ENCODE results near the gene SNAP29.
"Not testable (repeated sequence)": the region's sequence is repeated elsewhere in the genome, so short reads cannot be mapped to it uniquely, and the experiment has no call there.

Gene SNAP29

DNA sequence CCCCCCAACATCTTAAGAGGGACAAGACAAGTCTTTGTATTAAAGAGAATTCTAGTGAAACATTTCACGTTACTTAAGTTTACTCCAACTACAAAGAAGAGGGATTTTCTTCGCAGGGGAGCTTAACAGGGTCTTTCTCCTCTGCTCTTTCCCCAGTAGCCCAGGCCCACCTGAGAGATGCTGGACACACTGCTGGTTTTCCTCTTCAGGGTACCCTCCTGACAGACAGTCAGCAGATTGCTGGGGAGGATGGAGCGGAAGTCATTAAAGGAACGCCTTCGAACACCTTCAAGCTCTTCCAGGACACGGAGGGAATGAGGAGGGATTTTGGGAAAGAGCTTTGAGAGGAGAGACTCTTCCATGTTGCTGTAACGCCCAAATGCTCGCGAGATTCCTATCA lies 39.3 kb upstream of the SNAP29 start:
- Histone ChIP-seq H3K4me1 (ENCODE audit: control insufficient read depth in 1 of 2, insufficient read depth in 1 of 2, low read depth in 1 of 2, low read length in 1 of 2) (no peaks in the 10 kb centered on the region), H3K9me3 (no peaks in the 10 kb centered on the region), H3K36me3 (peaks cover 91% of the 10 kb centered on the region), H3K27ac (no peak overlapping the region), H3K27me3 (no peaks in the 10 kb centered on the region), H3K4me3 (ENCODE audit: low read depth in 1 of 2, low read length in 1 of 2) (no peak overlapping the region)
- TF ChIP-seq, protein P1, sequence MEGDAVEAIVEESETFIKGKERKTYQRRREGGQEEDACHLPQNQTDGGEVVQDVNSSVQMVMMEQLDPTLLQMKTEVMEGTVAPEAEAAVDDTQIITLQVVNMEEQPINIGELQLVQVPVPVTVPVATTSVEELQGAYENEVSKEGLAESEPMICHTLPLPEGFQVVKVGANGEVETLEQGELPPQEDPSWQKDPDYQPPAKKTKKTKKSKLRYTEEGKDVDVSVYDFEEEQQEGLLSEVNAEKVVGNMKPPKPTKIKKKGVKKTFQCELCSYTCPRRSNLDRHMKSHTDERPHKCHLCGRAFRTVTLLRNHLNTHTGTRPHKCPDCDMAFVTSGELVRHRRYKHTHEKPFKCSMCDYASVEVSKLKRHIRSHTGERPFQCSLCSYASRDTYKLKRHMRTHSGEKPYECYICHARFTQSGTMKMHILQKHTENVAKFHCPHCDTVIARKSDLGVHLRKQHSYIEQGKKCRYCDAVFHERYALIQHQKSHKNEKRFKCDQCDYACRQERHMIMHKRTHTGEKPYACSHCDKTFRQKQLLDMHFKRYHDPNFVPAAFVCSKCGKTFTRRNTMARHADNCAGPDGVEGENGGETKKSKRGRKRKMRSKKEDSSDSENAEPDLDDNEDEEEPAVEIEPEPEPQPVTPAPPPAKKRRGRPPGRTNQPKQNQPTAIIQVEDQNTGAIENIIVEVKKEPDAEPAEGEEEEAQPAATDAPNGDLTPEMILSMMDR (IDR thresholded peaks at IDR 0.05) = no peak

DNA sequence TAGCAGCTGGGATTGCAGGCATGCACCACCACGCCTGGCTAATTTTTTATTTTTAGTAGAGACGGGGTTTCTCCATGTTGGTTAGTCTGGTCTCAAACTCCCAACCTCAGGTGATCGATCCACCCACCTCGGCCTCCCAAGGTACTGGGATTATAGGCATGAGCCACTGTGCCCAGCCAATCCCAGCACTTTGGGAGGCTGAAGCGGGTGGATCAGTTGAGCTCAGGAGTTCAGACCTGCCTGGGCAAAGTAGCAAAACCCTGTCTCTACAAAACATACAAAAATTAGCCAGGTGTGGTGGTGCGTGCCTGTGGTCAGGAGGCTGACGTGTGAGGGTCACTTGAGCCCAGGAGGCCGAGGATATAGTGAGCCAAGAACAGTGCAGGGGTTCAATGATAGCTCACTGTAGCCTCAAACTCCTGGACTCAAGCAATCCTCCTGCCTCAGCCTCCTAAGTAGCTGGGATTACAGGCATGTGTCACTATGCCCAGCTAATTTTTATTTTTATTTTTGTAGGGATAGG lies 37.0 kb upstream of the SNAP29 start:
- not testable (repeated sequence) for H3K27me3 ChIP-seq; H3K9me3 ChIP-seq; H3K4me3 ChIP-seq (ENCODE audit: low read depth in 1 of 2, low read length in 1 of 2); H3K27ac ChIP-seq; H3K4me1 ChIP-seq (ENCODE audit: control insufficient read depth in 1 of 2, insufficient read depth in 1 of 2, low read depth in 1 of 2, low read length in 1 of 2)
- peaks cover 89% of the 10 kb centered on the region for H3K36me3 ChIP-seq

DNA sequence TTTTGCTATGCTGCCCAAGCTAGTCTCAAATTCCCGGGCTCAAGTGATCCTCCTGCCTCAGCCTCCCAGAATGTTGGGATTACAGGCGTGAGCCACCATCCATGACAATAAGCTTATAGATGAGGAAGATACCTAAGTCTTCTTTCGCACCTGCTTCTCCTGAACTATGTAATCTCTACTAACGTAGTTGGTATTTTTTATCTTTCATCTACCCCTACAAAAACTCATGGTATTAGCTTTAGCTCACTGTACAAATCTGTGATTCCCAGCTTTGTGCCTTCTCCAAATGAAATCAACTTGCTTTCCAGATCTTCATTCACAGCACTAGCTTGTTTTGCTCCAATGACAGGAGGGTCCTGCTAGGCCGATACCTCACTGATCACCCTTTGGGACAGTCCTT lies 36.6 kb upstream of the SNAP29 start:
- H3K4me3 ChIP-seq (ENCODE audit: low read depth in 1 of 2, low read length in 1 of 2) = no peak overlapping the region
- H3K27ac ChIP-seq = no peak overlapping the region
- TF ChIP-seq, protein P1 (IDR thresholded peaks at IDR 0.05) = no peak
- peaks cover 84% of the 10 kb centered on the region for H3K36me3 ChIP-seq
- H3K9me3 ChIP-seq = no peaks in the 10 kb centered on the region
- H3K27me3 ChIP-seq = no peaks in the 10 kb centered on the region
- no peaks in the 10 kb centered on the region for H3K4me1 ChIP-seq (ENCODE audit: control insufficient read depth in 1 of 2, insufficient read depth in 1 of 2, low read depth in 1 of 2, low read length in 1 of 2)

DNA sequence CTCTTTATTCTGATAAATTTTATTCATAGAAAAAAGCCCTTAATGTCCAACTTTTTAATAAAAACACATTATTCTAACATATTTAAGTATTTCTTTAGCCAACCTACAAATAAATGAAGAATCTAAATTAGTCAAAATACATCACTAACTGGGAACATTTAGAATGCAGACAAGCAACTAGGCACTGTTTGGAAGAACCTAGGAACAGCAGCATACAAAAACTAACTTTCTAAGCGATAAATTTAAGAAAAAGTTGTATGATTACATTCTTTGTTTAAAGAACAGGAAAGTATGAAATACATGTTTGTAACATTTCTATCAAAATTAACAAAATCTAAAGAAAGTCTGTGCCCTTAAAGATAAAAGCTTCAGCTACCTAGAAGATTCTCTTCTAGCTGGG lies 35.5 kb upstream of the SNAP29 start:
- Histone ChIP-seq H3K9me3 (no peaks in the 10 kb centered on the region), H3K4me1 (ENCODE audit: control insufficient read depth in 1 of 2, insufficient read depth in 1 of 2, low read depth in 1 of 2, low read length in 1 of 2) (no peaks in the 10 kb centered on the region), H3K36me3 (peaks cover 81% of the 10 kb centered on the region), H3K4me3 (ENCODE audit: low read depth in 1 of 2, low read length in 1 of 2) (no peak overlapping the region), H3K27ac (no peak overlapping the region), H3K27me3 (no peaks in the 10 kb centered on the region)
- TF ChIP-seq, protein P1 (IDR thresholded peaks at IDR 0.05) = no peak

DNA sequence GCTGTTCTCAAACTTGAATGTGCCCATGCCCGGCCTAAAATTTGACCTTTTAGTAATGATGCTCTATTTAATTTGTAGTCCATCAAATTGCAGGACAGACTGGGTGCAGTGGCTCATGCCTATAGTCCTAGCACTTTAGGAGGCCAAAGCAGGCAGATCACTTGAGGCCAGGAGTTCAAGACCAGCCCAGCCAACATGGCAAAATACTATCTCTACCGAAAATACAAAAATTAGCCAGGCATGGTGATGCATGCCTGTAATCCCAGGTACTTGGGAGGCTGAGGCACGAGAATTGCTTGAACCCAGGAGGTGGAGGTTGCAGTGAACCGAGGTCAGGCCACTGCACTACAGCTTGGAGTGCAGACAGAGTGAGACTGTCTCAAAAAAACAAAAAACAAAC lies 33.6 kb upstream of the SNAP29 start:
- H3K4me1 ChIP-seq (ENCODE audit: control insufficient read depth in 1 of 2, insufficient read depth in 1 of 2, low read depth in 1 of 2, low read length in 1 of 2); H3K9me3 ChIP-seq; H3K27ac ChIP-seq; H3K27me3 ChIP-seq; H3K4me3 ChIP-seq (ENCODE audit: low read depth in 1 of 2, low read length in 1 of 2): not testable (repeated sequence)
- peaks cover 74% of the 10 kb centered on the region for H3K36me3 ChIP-seq

DNA sequence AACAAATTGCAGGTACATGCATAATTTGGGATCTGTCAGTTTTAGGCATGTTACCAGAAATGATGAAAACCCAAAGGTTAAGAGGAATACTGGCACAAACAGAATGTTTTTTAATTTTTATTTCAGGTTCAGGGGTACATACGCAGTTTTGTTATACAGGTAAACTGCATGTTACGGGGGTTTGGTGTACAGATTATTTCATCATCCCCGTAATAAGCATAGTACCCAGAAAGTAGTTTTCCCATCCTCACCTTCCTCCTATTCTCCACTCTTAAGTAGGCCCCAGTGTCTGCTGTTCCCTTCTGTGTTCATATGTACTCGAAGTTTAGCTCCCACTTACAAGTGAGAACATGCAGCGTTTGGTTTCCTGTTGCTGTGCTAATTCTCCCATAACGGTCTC lies 33.2 kb upstream of the SNAP29 start:
- Histone ChIP-seq H3K9me3 (no peaks in the 10 kb centered on the region), H3K36me3 (peaks cover 74% of the 10 kb centered on the region), H3K27ac (no peak overlapping the region), H3K4me1 (ENCODE audit: control insufficient read depth in 1 of 2, insufficient read depth in 1 of 2, low read depth in 1 of 2, low read length in 1 of 2) (no peaks in the 10 kb centered on the region), H3K27me3 (no peaks in the 10 kb centered on the region), H3K4me3 (ENCODE audit: low read depth in 1 of 2, low read length in 1 of 2) (no peak overlapping the region)
- TF ChIP-seq, protein P1 (IDR thresholded peaks at IDR 0.05) = no peak

DNA sequence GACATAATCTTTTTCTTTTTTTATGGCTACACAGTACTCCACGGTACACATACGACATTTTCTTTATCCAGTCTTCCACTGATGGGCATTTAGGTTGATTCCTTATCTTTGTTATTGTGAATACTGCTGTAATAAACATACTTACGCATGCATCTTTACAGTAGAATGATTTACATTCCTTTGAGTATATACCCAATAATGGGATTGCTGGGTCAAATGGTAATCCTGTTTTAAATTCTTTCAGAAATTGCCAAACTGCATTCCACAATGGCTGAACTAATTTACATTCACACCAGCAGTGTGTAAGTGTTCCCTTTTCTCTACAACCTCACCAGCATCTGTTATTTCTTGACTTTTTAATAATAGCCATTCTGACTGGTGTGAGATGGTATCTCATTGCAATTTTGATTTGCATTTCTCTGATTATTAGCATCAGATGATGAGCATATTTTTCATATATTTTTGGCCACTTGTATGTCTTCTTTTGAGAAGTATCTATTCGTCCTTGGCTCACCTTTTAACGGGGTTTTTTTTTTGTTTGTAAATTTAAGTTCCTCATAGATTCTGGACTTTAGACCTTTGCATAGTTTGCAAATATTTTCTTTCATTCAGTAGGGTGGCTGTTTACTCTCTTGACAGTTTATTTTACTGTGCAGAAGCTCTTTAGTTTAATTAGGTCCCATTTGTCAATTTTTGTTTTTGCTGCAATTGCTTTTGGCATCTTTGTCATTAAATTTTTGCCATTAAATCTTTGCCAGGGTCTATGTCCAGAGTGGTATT lies 32.2 kb upstream of the SNAP29 start:
- not testable (repeated sequence) for H3K9me3 ChIP-seq; H3K4me3 ChIP-seq (ENCODE audit: low read depth in 1 of 2, low read length in 1 of 2); H3K4me1 ChIP-seq (ENCODE audit: control insufficient read depth in 1 of 2, insufficient read depth in 1 of 2, low read depth in 1 of 2, low read length in 1 of 2); H3K27me3 ChIP-seq; H3K27ac ChIP-seq
- H3K36me3 ChIP-seq = peaks cover 73% of the 10 kb centered on the region
